PC-3 (cell line): ENCODE data around the gene GNAT2. TPM values are rescaled to one million over a fixed set of nuclear protein-coding genes. Genes with fewer than 3 reads are reported as not detected.

Experiments used
- ATAC-seq: fragments of 200-7000 bp; cut with Tn5 transposase; 2 replicates; pipeline ENCODE4 v1.9.1; 2020; ENCODE audit warnings: mild to moderate bottlenecking, moderate library complexity
- BruUV-seq: library from RNA; stranded (reverse); fragments of 400-500 nt; replicated peaks from 2 replicates; lab custom pipeline; 2021; lab: Mats Ljungman, UMichigan
- CTCF ChIA-PET: fragments of 300-600 bp; sonication (Branson Sonifier 250); formaldehyde crosslinking; loops from one replicate; lab custom pipeline; 2022; ENCODE audit warnings: antibody characterized with exemption; lab: Charles Lee
- POLR2A ChIA-PET: fragments of 300-600 bp; sonication (Branson Sonifier 250); formaldehyde crosslinking; loops from one replicate; lab custom pipeline; 2022; ENCODE audit warnings: antibody characterized with exemption; ENCODE audit not compliant: unreplicated experiment; lab: Charles Lee
- DNase-seq: peaks from one replicate; pipeline ENCODE4 v3.0.0-alpha.2; 2015
- H2AFZ ChIP-seq: fragments of 300-600 bp; sonication (generic); 2 replicates; pipeline ENCODE4 v1.6.0; 2016; ENCODE audit warnings: antibody characterized with exemption, low read length
- H3F3A ChIP-seq: fragments of 300-600 bp; sonication (generic); one replicate; pipeline ENCODE4 v1.6.0; 2017; ENCODE audit warnings: antibody characterized with exemption, low read length, control low read depth, mild to moderate bottlenecking; ENCODE audit not compliant: unreplicated experiment
- H3K27ac ChIP-seq: fragments of 300-600 bp; sonication (generic); 2 replicates; pipeline ENCODE4 v1.5.1; 2016; ENCODE audit warnings: mild to moderate bottlenecking, low read length
- H3K27me3 ChIP-seq: fragments of 300-600 bp; sonication (generic); 2 replicates; pipeline ENCODE4 v1.6.1; 2016; ENCODE audit warnings: low read length, mixed read lengths
- H3K36me3 ChIP-seq: fragments of 300-600 bp; sonication (generic); 2 replicates; pipeline ENCODE4 v1.6.1; 2016; ENCODE audit warnings: low read depth, mixed run types, low read length, mixed read lengths
- H3K4me1 ChIP-seq: fragments of 300-600 bp; sonication (generic); 2 replicates; pipeline ENCODE4 v1.5.1; 2016; ENCODE audit warnings: low read length; ENCODE audit not compliant: insufficient read depth
- H3K4me2 ChIP-seq: fragments of 300-600 bp; sonication (generic); 2 replicates; pipeline ENCODE4 v1.6.0; 2016; ENCODE audit warnings: low read length
- H3K4me3 ChIP-seq: fragments of 300-600 bp; sonication (generic); 2 replicates; pipeline ENCODE4 v1.5.1; 2016; ENCODE audit warnings: mild to moderate bottlenecking, low read length, mixed read lengths
- H3K79me2 ChIP-seq: fragments of 300-600 bp; sonication (generic); 2 replicates; pipeline ENCODE4 v1.6.1; 2017; ENCODE audit warnings: low read length, mixed read lengths
- H3K9ac ChIP-seq: fragments of 300-600 bp; sonication (generic); 2 replicates; pipeline ENCODE4 v1.6.0; 2016; ENCODE audit warnings: mild to moderate bottlenecking, low read length
- H3K9me2 ChIP-seq: fragments of 300-600 bp; sonication (generic); replicated peaks from 2 replicates; pipeline ENCODE4 v1.6.1; 2016; ENCODE audit warnings: mixed run types, low read length, mixed read lengths
- H3K9me3 ChIP-seq: fragments of 300-600 bp; sonication (generic); 2 replicates; pipeline ENCODE4 v1.6.1; 2016; ENCODE audit warnings: low read length, mixed read lengths
- H4K20me1 ChIP-seq: fragments of 300-600 bp; sonication (generic); 2 replicates; pipeline ENCODE4 v1.6.1; 2016; ENCODE audit warnings: low read length, mixed read lengths
- EZH2 ChIP-seq: fragments of 300-600 bp; sonication (generic); IDR thresholded peaks from one replicate; pipeline ENCODE4 v1.6.1; 2017; ENCODE audit warnings: antibody characterized with exemption, mild to moderate bottlenecking, low read length; ENCODE audit not compliant: unreplicated experiment
- EZH2phosphoT487 ChIP-seq: fragments of 300-600 bp; sonication (generic); IDR thresholded peaks from 2 replicates; pipeline ENCODE4 v1.6.1; 2018; ENCODE audit warnings: mild to moderate bottlenecking, antibody characterized with exemption, low read length, borderline replicate concordance
- intact Hi-C: fragments of 100-400 bp; cut with micrococcal nuclease; formaldehyde crosslinking; loops from 2 replicates; pipeline ENCODE4 v1.9.0; 2023
- total RNA-seq: library from RNA; depleted of rRNA; stranded (reverse); fragments of >200 nt; gene quantifications from 2 replicates; pipeline ENCODE4 v1.2.3, GENCODE V29; 2014
- TF ChIP-seq, protein P1 (sequence below): fragments of 300-600 bp; sonication (generic); conservative IDR thresholded peaks from 2 replicates; pipeline ENCODE4 v1.5.1; 2017; ENCODE audit warnings: antibody characterized with exemption, low read depth, mild to moderate bottlenecking, low read length

The GNAT2 gene
- total RNA-seq, 1 experiment from 2014 or later = 0.69 TPM

- Histone ChIP-seq H3K79me2 (no peaks in the 10 kb centered on the region), H3K9me2 (no peaks in the 10 kb centered on the region), H3K27me3 (no peaks in the 10 kb centered on the region), H3K36me3 (no peaks in the 10 kb centered on the region), H3F3A (no peaks in the 10 kb centered on the region), H3K27ac (no peak overlapping the region), H2AFZ (no peak overlapping the region), H3K4me1 (no peaks in the 10 kb centered on the region), H4K20me1 (no peaks in the 10 kb centered on the region), H3K4me2 (no peak overlapping the region), H3K9me3 (no peaks in the 10 kb centered on the region), H3K4me3 (no peak overlapping the region), H3K9ac (no peak overlapping the region)
- no peak for ATAC-seq
- DNase-seq = no peak
- intact Hi-C loops = no loop called here
- TF ChIP-seq, protein P1, sequence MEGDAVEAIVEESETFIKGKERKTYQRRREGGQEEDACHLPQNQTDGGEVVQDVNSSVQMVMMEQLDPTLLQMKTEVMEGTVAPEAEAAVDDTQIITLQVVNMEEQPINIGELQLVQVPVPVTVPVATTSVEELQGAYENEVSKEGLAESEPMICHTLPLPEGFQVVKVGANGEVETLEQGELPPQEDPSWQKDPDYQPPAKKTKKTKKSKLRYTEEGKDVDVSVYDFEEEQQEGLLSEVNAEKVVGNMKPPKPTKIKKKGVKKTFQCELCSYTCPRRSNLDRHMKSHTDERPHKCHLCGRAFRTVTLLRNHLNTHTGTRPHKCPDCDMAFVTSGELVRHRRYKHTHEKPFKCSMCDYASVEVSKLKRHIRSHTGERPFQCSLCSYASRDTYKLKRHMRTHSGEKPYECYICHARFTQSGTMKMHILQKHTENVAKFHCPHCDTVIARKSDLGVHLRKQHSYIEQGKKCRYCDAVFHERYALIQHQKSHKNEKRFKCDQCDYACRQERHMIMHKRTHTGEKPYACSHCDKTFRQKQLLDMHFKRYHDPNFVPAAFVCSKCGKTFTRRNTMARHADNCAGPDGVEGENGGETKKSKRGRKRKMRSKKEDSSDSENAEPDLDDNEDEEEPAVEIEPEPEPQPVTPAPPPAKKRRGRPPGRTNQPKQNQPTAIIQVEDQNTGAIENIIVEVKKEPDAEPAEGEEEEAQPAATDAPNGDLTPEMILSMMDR = no peak
- TF ChIP-seq EZH2 = no peak
- no peak for TF ChIP-seq EZH2phosphoT487
- POLR2A ChIA-PET = no interaction called here
- CTCF ChIA-PET = no interaction called here
- no TSS peak for BruUV-seq
These were observed 8.0 kb downstream of the GNAT2 start for GRCh38 chr1:109611308-109611990.

DNA sequence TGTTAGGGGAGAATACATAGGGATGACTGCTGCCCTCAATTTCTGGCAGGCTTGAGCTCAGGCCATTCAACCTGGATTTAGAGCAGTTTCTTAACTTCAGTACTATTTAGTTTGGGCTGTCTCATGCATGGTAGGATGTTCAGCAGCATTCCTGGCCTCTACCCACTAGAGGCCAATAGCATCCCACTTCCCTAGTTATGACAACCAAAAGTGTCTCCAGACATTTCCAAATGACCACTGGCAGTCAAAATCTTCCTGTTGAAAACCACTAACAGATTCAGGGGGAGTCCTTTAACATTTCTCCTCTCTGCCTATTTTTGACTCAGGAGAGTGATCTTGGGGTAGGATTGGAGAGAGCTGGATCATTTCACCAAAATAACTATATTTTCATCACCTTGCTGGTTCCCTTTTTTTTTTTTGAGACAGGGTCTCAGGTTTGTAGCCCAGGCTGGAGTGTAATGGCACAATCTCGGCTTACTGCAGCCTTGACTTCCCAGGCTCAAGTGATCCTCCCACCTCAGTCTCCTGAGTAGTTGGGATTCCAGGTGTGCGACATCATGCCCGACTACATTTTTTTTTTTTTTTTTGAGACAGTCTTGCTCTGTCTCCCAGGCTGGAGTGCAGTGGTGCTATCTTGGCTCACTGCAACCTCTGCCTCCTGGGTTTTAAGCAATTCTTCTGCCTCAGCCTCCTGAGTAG is 8.7 kb downstream of the GNAT2 start:
- intact Hi-C loops = no loop called here
- H4K20me1 ChIP-seq = no peaks in the 10 kb centered on the region
- no peak overlapping the region for H3K9ac ChIP-seq
- DNase-seq (no peak), ATAC-seq (no peak)
- H2AFZ ChIP-seq = no peak overlapping the region
- no peaks in the 10 kb centered on the region for H3K9me2 ChIP-seq
- BruUV-seq = no TSS peak
- no peaks in the 10 kb centered on the region for H3F3A ChIP-seq
- no peak overlapping the region for H3K27ac ChIP-seq
- CTCF ChIA-PET = no interaction called here
- no peaks in the 10 kb centered on the region for H3K9me3 ChIP-seq
- no peak overlapping the region for H3K4me3 ChIP-seq
- POLR2A ChIA-PET = no interaction called here
- no peaks in the 10 kb centered on the region for H3K36me3 ChIP-seq
- TF ChIP-seq EZH2 = no peak
- TF ChIP-seq, protein P1 = no peak
- TF ChIP-seq EZH2phosphoT487 = no peak
- H3K79me2 ChIP-seq = no peaks in the 10 kb centered on the region
- no peaks in the 10 kb centered on the region for H3K27me3 ChIP-seq
- H3K4me1 ChIP-seq = no peaks in the 10 kb centered on the region
- H3K4me2 ChIP-seq = no peak overlapping the region

- Histone ChIP-seq H3K79me2 (no peaks in the 10 kb centered on the region), H3K9me2 (no peaks in the 10 kb centered on the region), H3K9me3 (no peaks in the 10 kb centered on the region), H3K4me3 (no peak overlapping the region), H3K27me3 (no peaks in the 10 kb centered on the region), H2AFZ (no peak overlapping the region), H3K36me3 (no peaks in the 10 kb centered on the region), H3K9ac (no peak overlapping the region), H3F3A (no peaks in the 10 kb centered on the region), H3K4me1 (no peaks in the 10 kb centered on the region), H3K4me2 (no peak overlapping the region), H4K20me1 (no peaks in the 10 kb centered on the region), H3K27ac (no peak overlapping the region)
- intact Hi-C loops = no loop called here
- ChIA-PET POLR2A (no interaction called here), CTCF (no interaction called here)
- BruUV-seq = no TSS peak
- ATAC-seq (no peak), DNase-seq (no peak)
- no peak for TF ChIP-seq EZH2
- TF ChIP-seq EZH2phosphoT487 = no peak
- TF ChIP-seq, protein P1 = no peak
These were observed 9.5 kb downstream of the GNAT2 start for GRCh38 chr1:109609881-109610280.
